ENCODE results near the gene RFC4. TPM values are rescaled to one million over a fixed set of nuclear protein-coding genes. Genes with fewer than 3 reads are reported as not detected.
"Not testable (repeated sequence)": the region's sequence is repeated elsewhere in the genome, so short reads cannot be mapped to it uniquely, and the experiment has no call there.

The RFC4 gene
- total RNA-seq, 1 donor from 2014 or later = 8.3 TPM

- Histone ChIP-seq H3K9me3 (no peaks in the 10 kb centered on the region), H3K27ac (no peak overlapping the region), H3K27me3 (peaks cover 50% of the 10 kb centered on the region), H3K36me3 (no peaks in the 10 kb centered on the region), H3K4me3 (no peak overlapping the region), H3K4me1 (peaks cover 12% of the 10 kb centered on the region)
- ATAC-seq = no peak
- no peak for DNase-seq
- intact Hi-C loops (cut with DNase I) = no loop called here
- TF ChIP-seq CTCF (IDR thresholded peaks at IDR 0.05) = no peak
Measured at GRCh38 chr3:186824430-186825139, 18.3 kb upstream of the RFC4 start.

- intact Hi-C loops (cut with DNase I) = no loop called here
Measured at GRCh38 chr3:186823386-186823785, 17.1 kb upstream of the RFC4 start.

GRCh38 chr3:186822388-186822759 lies 16.1 kb upstream of the RFC4 start:
- DNase-seq; intact Hi-C loops (cut with DNase I); ATAC-seq: not testable (repeated sequence)

More at GRCh38 chr3:186823386-186823785, 17.1 kb upstream of the RFC4 start:
- ATAC-seq (no peak), DNase-seq (no peak)
- no peak overlapping the region for H3K4me3 ChIP-seq
- no peaks in the 10 kb centered on the region for H3K9me3 ChIP-seq
- no peak for TF ChIP-seq CTCF (IDR thresholded peaks at IDR 0.05)
- no peaks in the 10 kb centered on the region for H3K36me3 ChIP-seq
- H3K27ac ChIP-seq = no peak overlapping the region
- H3K27me3 ChIP-seq = peaks cover 40% of the 10 kb centered on the region
- peaks cover 12% of the 10 kb centered on the region for H3K4me1 ChIP-seq

GRCh38 chr3:186821429-186822387 lies 15.4 kb upstream of the RFC4 start:
- DNase-seq (no peak), ATAC-seq (peak; percentile 61)
- H3K27ac ChIP-seq = no peak overlapping the region
- no peak overlapping the region for H3K4me3 ChIP-seq
- H3K27me3 ChIP-seq = peaks cover 33% of the 10 kb centered on the region
- peaks cover 8% of the 10 kb centered on the region for H3K4me1 ChIP-seq
- H3K36me3 ChIP-seq = no peaks in the 10 kb centered on the region
- TF ChIP-seq CTCF (IDR thresholded peaks at IDR 0.05) = peak; percentile 70
- no peaks in the 10 kb centered on the region for H3K9me3 ChIP-seq
- intact Hi-C loops (cut with DNase I) = no loop called here

More at GRCh38 chr3:186822388-186822759, 16.1 kb upstream of the RFC4 start:
- peaks cover 33% of the 10 kb centered on the region for H3K27me3 ChIP-seq
- not testable (repeated sequence) for H3K9me3 ChIP-seq, H3K4me1 ChIP-seq, H3K4me3 ChIP-seq, H3K36me3 ChIP-seq, H3K27ac ChIP-seq

GRCh38 chr3:186818956-186819355 lies 12.7 kb upstream of the RFC4 start:
- Histone ChIP-seq H3K4me1 (no peaks in the 10 kb centered on the region), H3K36me3 (no peaks in the 10 kb centered on the region), H3K27ac (no peak overlapping the region), H3K27me3 (peaks cover 7% of the 10 kb centered on the region), H3K9me3 (no peaks in the 10 kb centered on the region), H3K4me3 (no peak overlapping the region)
- DNase-seq = no peak
- no peak for TF ChIP-seq CTCF (IDR thresholded peaks at IDR 0.05)
- no peak for ATAC-seq
- intact Hi-C loops (cut with DNase I) = loop anchor here (5.0 kb wide), 1 partner anchor 207 kb away; the partner anchor contains the start of gene AHSG

- H3K9me3 ChIP-seq = no peaks in the 10 kb centered on the region
- no peak overlapping the region for H3K4me3 ChIP-seq
- intact Hi-C loops (cut with DNase I) = loop anchor here (5.0 kb wide), 1 partner anchor 206 kb away; the partner anchor contains the start of gene AHSG
- no peaks in the 10 kb centered on the region for H3K36me3 ChIP-seq
- no peak for TF ChIP-seq CTCF (IDR thresholded peaks at IDR 0.05)
- H3K27ac ChIP-seq = no peak overlapping the region
- no peaks in the 10 kb centered on the region for H3K4me1 ChIP-seq
- peaks cover 4% of the 10 kb centered on the region for H3K27me3 ChIP-seq
- ATAC-seq (no peak), DNase-seq (no peak)
Measured at GRCh38 chr3:186818516-186818915, 12.2 kb upstream of the RFC4 start.

Data from upper lobe of right lung (tissue), 1 donor.